C4-2B (cell line): ENCODE data around the gene RPP25L.

Experiments used
- H3K27ac ChIP-seq: fragments of 450-650 bp; 2 replicates; pipeline ENCODE4 v1.5.1; 2017
- ZFX ChIP-seq: fragments of 450-650 bp; IDR thresholded peaks from 2 replicates; pipeline ENCODE4 v1.6.1; 2017
- TF ChIP-seq, protein P1 (sequence below): fragments of 450-650 bp; conservative IDR thresholded peaks from 2 replicates; pipeline ENCODE4 v1.5.1; 2017; ENCODE audit warnings: mild to moderate bottlenecking

The RPP25L gene

DNA sequence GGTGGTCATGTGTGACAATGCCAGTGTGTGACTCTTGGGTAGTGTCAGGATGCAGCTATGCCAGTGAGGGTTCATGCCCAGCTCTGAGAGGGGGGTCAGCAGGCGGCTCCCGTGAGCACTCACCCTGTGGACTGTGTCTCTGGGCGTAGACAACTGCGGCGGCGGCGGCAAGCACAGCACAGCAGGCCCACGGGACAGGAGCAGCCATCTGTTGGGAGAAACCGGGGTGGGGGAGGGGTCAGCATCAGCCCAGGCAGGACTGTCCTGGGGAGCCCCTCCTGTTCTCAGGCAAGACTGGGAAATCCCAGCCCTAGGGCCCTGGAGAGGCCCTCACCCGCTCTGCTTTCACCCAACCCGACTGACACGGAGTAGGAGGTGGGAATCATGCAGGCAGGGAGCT is 43.1 kb downstream of the RPP25L start:
- no peak overlapping the region for H3K27ac ChIP-seq
- no peak for TF ChIP-seq ZFX
- TF ChIP-seq, protein P1, sequence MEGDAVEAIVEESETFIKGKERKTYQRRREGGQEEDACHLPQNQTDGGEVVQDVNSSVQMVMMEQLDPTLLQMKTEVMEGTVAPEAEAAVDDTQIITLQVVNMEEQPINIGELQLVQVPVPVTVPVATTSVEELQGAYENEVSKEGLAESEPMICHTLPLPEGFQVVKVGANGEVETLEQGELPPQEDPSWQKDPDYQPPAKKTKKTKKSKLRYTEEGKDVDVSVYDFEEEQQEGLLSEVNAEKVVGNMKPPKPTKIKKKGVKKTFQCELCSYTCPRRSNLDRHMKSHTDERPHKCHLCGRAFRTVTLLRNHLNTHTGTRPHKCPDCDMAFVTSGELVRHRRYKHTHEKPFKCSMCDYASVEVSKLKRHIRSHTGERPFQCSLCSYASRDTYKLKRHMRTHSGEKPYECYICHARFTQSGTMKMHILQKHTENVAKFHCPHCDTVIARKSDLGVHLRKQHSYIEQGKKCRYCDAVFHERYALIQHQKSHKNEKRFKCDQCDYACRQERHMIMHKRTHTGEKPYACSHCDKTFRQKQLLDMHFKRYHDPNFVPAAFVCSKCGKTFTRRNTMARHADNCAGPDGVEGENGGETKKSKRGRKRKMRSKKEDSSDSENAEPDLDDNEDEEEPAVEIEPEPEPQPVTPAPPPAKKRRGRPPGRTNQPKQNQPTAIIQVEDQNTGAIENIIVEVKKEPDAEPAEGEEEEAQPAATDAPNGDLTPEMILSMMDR: no peak

DNA sequence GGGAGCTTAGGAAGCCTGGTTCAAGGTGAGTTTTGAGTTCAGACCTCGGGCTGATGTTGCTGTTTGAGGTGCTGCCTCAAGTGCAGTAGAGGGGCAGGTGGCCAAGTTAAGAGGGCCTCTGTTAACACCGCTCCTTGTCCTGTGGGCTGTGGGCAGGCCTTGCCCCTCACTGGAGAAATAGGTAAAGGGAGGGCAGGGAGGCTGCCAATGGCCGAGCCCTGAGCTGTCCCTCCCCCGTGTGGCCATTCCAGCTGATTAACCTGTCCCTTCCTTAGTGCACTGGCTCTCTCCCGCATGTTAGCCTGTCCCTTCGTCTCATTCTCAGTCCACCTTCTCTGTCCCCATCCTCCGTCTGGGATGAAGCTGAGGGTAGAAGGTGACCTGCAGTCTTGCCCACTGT is 43.8 kb downstream of the RPP25L start:
- no peak overlapping the region for H3K27ac ChIP-seq
- no peak for TF ChIP-seq ZFX
- TF ChIP-seq, protein P1: no peak

DNA sequence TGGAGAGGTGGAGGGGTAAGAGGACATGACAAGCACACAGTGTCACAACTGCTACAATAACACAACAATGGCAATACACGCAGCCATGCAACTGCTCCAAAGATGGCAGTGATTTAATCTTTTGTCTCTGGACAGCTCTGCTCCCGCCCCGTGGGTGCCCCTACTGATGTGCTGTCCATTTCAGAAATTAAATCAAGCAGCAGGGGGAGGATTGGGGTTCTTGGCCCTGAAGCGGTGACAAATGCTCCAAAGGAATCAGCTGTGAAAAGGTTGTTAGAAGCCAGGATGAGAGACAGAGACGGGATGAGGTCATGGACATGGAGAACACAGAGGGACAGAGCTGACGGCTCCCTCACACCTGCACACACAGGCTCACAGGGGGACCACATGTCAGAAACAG is 44.9 kb downstream of the RPP25L start:
- TF ChIP-seq, protein P1: no peak
- no peak for TF ChIP-seq ZFX

DNA sequence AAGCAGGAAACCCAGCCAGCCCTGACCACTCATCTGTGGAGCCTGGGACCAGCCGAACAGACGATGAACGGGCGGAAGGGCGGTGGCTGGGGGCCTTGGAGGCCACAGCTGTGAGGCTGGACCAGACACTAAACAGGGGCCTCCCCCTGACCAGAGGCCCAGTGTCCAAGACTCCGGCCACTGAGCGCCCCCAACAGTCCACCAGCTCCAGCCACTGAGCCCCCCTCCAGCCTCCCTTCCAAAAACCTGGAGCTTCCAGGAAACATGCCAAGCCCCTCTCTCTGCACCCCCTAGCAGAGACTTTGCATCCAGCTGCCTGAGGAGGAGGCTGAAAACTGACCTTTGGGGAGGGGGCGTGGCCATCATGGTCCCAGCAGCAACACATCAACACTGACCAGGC is 45.6 kb downstream of the RPP25L start:
- no peak overlapping the region for H3K27ac ChIP-seq
- TF ChIP-seq, protein P1: no peak
- TF ChIP-seq ZFX: no peak

More for the DNA sequence above, 44.9 kb downstream of the RPP25L start:
- no peak overlapping the region for H3K27ac ChIP-seq

DNA sequence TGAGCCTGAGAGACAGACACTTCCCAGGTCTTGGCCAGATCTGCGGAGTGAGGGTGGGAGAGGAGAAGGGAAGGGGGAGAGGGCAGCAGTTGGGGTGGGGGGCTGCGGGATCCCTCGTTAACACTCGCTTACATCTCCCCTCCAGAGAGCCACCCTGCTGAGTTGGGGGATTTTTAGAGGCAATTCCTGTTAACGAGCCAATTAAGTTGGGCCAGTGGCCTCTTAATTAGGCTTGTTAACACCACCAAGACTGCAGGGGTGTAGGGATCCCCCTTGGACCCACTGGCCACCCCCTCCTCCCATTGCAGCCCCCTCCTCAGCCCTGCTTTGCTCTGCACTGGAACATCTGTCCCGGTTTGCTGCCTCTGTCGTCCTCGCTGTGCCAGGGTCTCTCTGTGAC is 46.0 kb downstream of the RPP25L start:
- TF ChIP-seq, protein P1: no peak
- no peak for TF ChIP-seq ZFX
- no peak overlapping the region for H3K27ac ChIP-seq

DNA sequence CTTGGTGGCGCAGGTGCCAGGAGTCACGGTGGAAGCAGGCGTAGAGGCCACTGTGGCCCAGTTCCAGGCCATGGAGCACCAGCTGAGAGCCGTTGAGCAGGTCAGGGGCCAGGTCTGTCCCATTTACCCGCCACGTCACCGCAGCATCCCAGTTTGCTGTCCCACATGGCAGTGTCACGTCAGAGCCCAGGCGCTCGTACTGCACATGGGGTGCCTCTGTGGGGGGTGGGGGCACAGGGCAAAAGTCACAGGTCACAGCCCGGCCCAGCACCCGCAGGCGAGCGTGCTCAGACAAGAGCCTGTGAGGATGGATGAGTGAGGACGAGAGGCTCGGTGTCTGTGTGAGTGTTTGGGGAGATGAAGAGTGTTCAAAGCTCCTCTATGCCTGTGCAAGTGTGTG is 47.3 kb downstream of the RPP25L start:
- TF ChIP-seq, protein P1: no peak
- TF ChIP-seq ZFX: no peak
- H3K27ac ChIP-seq: no peak overlapping the region

DNA sequence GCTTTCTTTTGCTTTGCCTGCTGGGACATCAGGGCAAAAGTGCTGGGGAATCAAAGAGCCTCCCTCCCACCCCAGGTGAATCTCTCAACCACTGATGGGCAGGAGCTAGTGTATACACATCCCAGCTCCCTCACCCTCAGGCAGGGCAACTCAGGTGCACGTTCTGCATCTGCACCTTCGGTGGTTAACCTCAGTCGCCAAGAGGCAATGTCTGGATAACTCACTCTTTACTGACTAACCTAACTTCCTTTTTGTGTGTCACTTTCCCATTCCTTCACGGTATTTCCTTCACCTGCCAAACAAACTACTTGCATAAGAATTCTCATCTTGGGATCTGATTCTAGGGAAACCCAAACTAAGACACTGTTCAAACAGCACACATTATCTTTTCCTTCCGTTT is 48.6 kb downstream of the RPP25L start:
- TF ChIP-seq ZFX: no peak
- TF ChIP-seq, protein P1: no peak
- no peak overlapping the region for H3K27ac ChIP-seq
